Non-pigmented ciliary epithelial cell (primary cell): ENCODE results near the gene DNTT.
"Not testable (repeated sequence)": the region's sequence is repeated elsewhere in the genome, so short reads cannot be mapped to it uniquely, and the experiment has no call there.

Experiments
- DNase-seq: peaks from one replicate; pipeline ENCODE4 v3.0.0-alpha.2; 2010; ENCODE audit warnings: low read depth

DNTT gene

GRCh38 chr10:96276831-96277230, 27.4 kb upstream of the DNTT start:
- DNase-seq = no peak

GRCh38 chr10:96279191-96279641, 25.0 kb upstream of the DNTT start:
- DNase-seq = no peak

- no peak for DNase-seq
Measured at GRCh38 chr10:96280859-96281258, 23.4 kb upstream of the DNTT start.

GRCh38 chr10:96281444-96282029, 22.7 kb upstream of the DNTT start:
- DNase-seq = no peak

- DNase-seq = no peak
Measured at GRCh38 chr10:96283351-96283750, 20.9 kb upstream of the DNTT start.

- no peak for DNase-seq
Measured at GRCh38 chr10:96283756-96284155, 20.5 kb upstream of the DNTT start.

GRCh38 chr10:96285331-96285752, 18.9 kb upstream of the DNTT start:
- DNase-seq = no peak

GRCh38 chr10:96287392-96288105, 16.7 kb upstream of the DNTT start:
- no peak for DNase-seq

GRCh38 chr10:96288151-96288621, 16.0 kb upstream of the DNTT start:
- no peak for DNase-seq

- DNase-seq = no peak
Measured at GRCh38 chr10:96289218-96289910, 14.9 kb upstream of the DNTT start.

- DNase-seq = no peak
Measured at GRCh38 chr10:96290368-96291133, 13.7 kb upstream of the DNTT start.

- peak; percentile 9 for DNase-seq
Measured at GRCh38 chr10:96292971-96293920, 11.0 kb upstream of the DNTT start.

GRCh38 chr10:96295475-96295874, 8.8 kb upstream of the DNTT start:
- DNase-seq = no peak

GRCh38 chr10:96297486-96297885, 6.7 kb upstream of the DNTT start:
- no peak for DNase-seq

GRCh38 chr10:96298362-96298761, 5.9 kb upstream of the DNTT start:
- DNase-seq = no peak

- no peak for DNase-seq
Measured at GRCh38 chr10:96299383-96299782, 4.9 kb upstream of the DNTT start.

GRCh38 chr10:96301616-96302015, 2.6 kb upstream of the DNTT start:
- no peak for DNase-seq

GRCh38 chr10:96305019-96305418, 785 bp downstream of the DNTT start:
- no peak for DNase-seq

GRCh38 chr10:96306516-96306915, 2.3 kb downstream of the DNTT start:
- DNase-seq = no peak

- not testable (repeated sequence) for DNase-seq
Measured at GRCh38 chr10:96308854-96309253, 4.6 kb downstream of the DNTT start.

- no peak for DNase-seq
Measured at GRCh38 chr10:96309628-96310320, 5.5 kb downstream of the DNTT start.
